ENCODE measurements around the gene TEX13A.
"Not testable (repeated sequence)": the region's sequence is repeated elsewhere in the genome, so short reads cannot be mapped to it uniquely, and the experiment has no call there.

TEX13A gene
- total RNA-seq = 0 reads per million in 2 donors

GRCh38 chrX:105220636-105221035 is at the start of gene TEX13A:
TEX13A (minus strand) TSS chrX:105220694; CDS start chrX:105220397, 297 bp downstream.
- no peak for DNase-seq

- no peak for DNase-seq
Measured at GRCh38 chrX:105269386-105269785, 48.9 kb upstream of the TEX13A start.

- no peak for DNase-seq
Measured at GRCh38 chrX:105267167-105267566, 46.7 kb upstream of the TEX13A start.

GRCh38 chrX:105266456-105266855 is 46.0 kb upstream of the TEX13A start:
- no peak for DNase-seq

GRCh38 chrX:105265093-105265492 is 44.6 kb upstream of the TEX13A start:
- no peak for DNase-seq

- no peak for DNase-seq
Measured at GRCh38 chrX:105263801-105264200, 43.3 kb upstream of the TEX13A start.

- no peak for DNase-seq
Measured at GRCh38 chrX:105263171-105263570, 42.7 kb upstream of the TEX13A start.

- DNase-seq = no peak
Measured at GRCh38 chrX:105260291-105261043, 40.0 kb upstream of the TEX13A start.

GRCh38 chrX:105241056-105241455 is 20.6 kb upstream of the TEX13A start:
- DNase-seq = no peak

- not testable (repeated sequence) for DNase-seq
Measured at GRCh38 chrX:105237407-105237806, 16.9 kb upstream of the TEX13A start.

- no peak for DNase-seq
Measured at GRCh38 chrX:105229146-105229545, 8.7 kb upstream of the TEX13A start.

- no peak for DNase-seq
Measured at GRCh38 chrX:105228602-105229001, 8.1 kb upstream of the TEX13A start.

GRCh38 chrX:105226499-105226898 is 6.0 kb upstream of the TEX13A start:
- DNase-seq = no peak

- DNase-seq = no peak
Measured at GRCh38 chrX:105221374-105221773, 880 bp upstream of the TEX13A start.

GRCh38 chrX:105219454-105220401 is 766 bp downstream of the TEX13A start:
- no peak for DNase-seq

GRCh38 chrX:105211066-105211575 is 9.4 kb downstream of the TEX13A start:
- no peak for DNase-seq

GRCh38 chrX:105210258-105210657 is 10.2 kb downstream of the TEX13A start:
- no peak for DNase-seq

- DNase-seq = no peak
Measured at GRCh38 chrX:105209406-105209805, 11.1 kb downstream of the TEX13A start.

- no peak for DNase-seq
Measured at GRCh38 chrX:105191878-105192277, 28.6 kb downstream of the TEX13A start.

- no peak for DNase-seq
Measured at GRCh38 chrX:105190252-105190853, 30.1 kb downstream of the TEX13A start.

- DNase-seq = no peak
Measured at GRCh38 chrX:105189093-105189492, 31.4 kb downstream of the TEX13A start.

- DNase-seq = no peak
Measured at GRCh38 chrX:105179644-105180043, 40.9 kb downstream of the TEX13A start.

GRCh38 chrX:105173071-105173470 is 47.4 kb downstream of the TEX13A start:
- no peak for DNase-seq
